ENCODE results near the gene DSTYK.

DNA sequence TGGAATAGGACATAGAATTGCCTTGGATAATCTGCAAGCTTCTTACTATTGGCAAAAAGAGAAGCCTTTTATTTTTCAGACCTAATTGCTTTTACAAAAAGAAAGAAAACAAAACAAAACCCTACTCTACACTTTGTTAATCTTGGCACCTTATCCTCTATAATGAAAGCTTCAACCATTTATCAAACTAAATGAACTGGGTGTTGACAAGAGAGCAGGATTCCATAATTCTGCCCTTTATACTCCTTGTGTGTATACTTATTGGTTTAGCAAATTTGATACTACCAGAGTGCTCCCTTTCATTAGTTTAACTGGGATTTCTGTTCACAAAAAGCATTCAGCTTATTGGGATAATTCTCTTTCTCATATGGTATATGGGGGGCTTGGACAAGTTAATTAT lies 13.2 kb upstream of the DSTYK start:
- no peak for TF ChIP-seq POLR2A (IDR thresholded peaks at IDR 0.05)
- TF ChIP-seq, protein P1, sequence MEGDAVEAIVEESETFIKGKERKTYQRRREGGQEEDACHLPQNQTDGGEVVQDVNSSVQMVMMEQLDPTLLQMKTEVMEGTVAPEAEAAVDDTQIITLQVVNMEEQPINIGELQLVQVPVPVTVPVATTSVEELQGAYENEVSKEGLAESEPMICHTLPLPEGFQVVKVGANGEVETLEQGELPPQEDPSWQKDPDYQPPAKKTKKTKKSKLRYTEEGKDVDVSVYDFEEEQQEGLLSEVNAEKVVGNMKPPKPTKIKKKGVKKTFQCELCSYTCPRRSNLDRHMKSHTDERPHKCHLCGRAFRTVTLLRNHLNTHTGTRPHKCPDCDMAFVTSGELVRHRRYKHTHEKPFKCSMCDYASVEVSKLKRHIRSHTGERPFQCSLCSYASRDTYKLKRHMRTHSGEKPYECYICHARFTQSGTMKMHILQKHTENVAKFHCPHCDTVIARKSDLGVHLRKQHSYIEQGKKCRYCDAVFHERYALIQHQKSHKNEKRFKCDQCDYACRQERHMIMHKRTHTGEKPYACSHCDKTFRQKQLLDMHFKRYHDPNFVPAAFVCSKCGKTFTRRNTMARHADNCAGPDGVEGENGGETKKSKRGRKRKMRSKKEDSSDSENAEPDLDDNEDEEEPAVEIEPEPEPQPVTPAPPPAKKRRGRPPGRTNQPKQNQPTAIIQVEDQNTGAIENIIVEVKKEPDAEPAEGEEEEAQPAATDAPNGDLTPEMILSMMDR (IDR thresholded peaks at IDR 0.05), result no peak
